HepG2 (cell line): ENCODE measurements around the gene KCNAB2. TPM values are rescaled to one million over a fixed set of nuclear protein-coding genes. Genes with fewer than 3 reads are reported as not detected.

ENCODE experiments used
- ATAC-seq: fragments of 200-7000 bp; cut with Tn5 transposase; 3 replicates; pipeline ENCODE4 v1.9.1; 2020; ENCODE audit warnings: mild to moderate bottlenecking, moderate library complexity
- BruUV-seq: library from RNA; stranded (reverse); fragments of 400-500 nt; replicated peaks from 2 replicates; lab custom pipeline; 2021; lab: Mats Ljungman, UMichigan
- CTCF ChIA-PET: fragments of 300-600 bp; formaldehyde crosslinking; extraction: SDS; loops from one replicate; lab custom pipeline; 2021; ENCODE audit warnings: low total read pairs, inconsistent platforms, low intra/inter-chr PET ratio; lab: Yijun Ruan, JAX
- POLR2A ChIA-PET: fragments of 350-600 bp; sonication (Branson Sonifier 250); formaldehyde crosslinking; loops from one replicate; lab custom pipeline; 2020; ENCODE audit warnings: antibody characterized with exemption, inconsistent platforms; lab: Yijun Ruan, JAX
- DNase-seq: peaks from one replicate; pipeline ENCODE4 v3.0.0-alpha.2; 2015; ENCODE audit warnings: low spot score
- FAIRE-seq: peaks from 3 replicates; lab custom pipeline; 2011; peaks lifted over from hg19 to GRCh38; lab: Jason Lieb, UNC
- H2AFZ ChIP-seq: one replicate; pipeline ENCODE4 v1.6.1; 2011; ENCODE audit warnings: low read length, inconsistent platforms
- H3K27ac ChIP-seq: fragments of 300-600 bp; 3 replicates; pipeline ENCODE4 v1.8.0; 2011; ENCODE audit warnings: mixed run types, mild to moderate bottlenecking, mixed read lengths, low read length, inconsistent platforms; ENCODE audit not compliant: insufficient read depth; ENCODE audit errors: extremely low read length
- H3K27me3 ChIP-seq, 2 experiments: fragments of 200-600 bp in 1 of 2; 2 replicates in 1 of 2; 3 replicates in 1 of 2; pipeline versions ENCODE4 v1.6.0 to v1.8.0; 2011; ENCODE audit warnings: low read length in 2 of 2, mild to moderate bottlenecking in 2 of 2, moderate library complexity in 2 of 2, inconsistent platforms in 1 of 2; ENCODE audit not compliant: insufficient read depth in 2 of 2, control insufficient read depth in 1 of 2
- H3K36me3 ChIP-seq, 2 experiments: fragments of 200-600 bp in 1 of 2; replicated peaks in 1 of 2; 2 replicates in 1 of 2; 3 replicates in 1 of 2; pipeline versions ENCODE4 v1.5.1 to v1.8.0; 2011; ENCODE audit warnings: low read length in 2 of 2, inconsistent platforms in 1 of 2; ENCODE audit not compliant: insufficient read depth in 2 of 2, control insufficient read depth in 1 of 2
- H3K4me1 ChIP-seq: 2 replicates; pipeline ENCODE4 v1.5.1; 2012; ENCODE audit warnings: low read length, inconsistent platforms; ENCODE audit not compliant: insufficient read depth
- H3K4me2 ChIP-seq: 2 replicates; pipeline ENCODE4 v1.6.0; 2011; ENCODE audit warnings: low read depth, low read length, inconsistent platforms
- H3K4me3 ChIP-seq, 3 experiments: fragments of 200-600 bp in 1 of 3; sonication (generic), shearing (Covaris generic) in 1 of 3; replicated peaks in 1 of 3; 2 replicates each; pipeline ENCODE4 v1.5.1; 2011 to 2016; ENCODE audit warnings: low read length in 3 of 3, inconsistent platforms in 2 of 3, low read depth in 2 of 3, mild to moderate bottlenecking in 2 of 3, control low read depth in 1 of 3, mixed read lengths in 1 of 3; ENCODE audit not compliant: insufficient read depth in 1 of 3
- H3K79me2 ChIP-seq: one replicate; pipeline ENCODE4 v1.6.1; 2011; ENCODE audit warnings: low read length, inconsistent platforms; ENCODE audit not compliant: insufficient read depth
- H3K9ac ChIP-seq: 2 replicates; pipeline ENCODE4 v1.6.0; 2011; ENCODE audit warnings: mild to moderate bottlenecking, low read depth, low read length, inconsistent platforms; ENCODE audit not compliant: insufficient read depth
- H3K9me3 ChIP-seq: 2 replicates; pipeline ENCODE4 v1.5.1; 2012; ENCODE audit warnings: mild to moderate bottlenecking, low read length
- H4K20me1 ChIP-seq: 2 replicates; pipeline ENCODE4 v1.6.0; 2011; ENCODE audit warnings: inconsistent platforms, mild to moderate bottlenecking, low read length, moderate library complexity; ENCODE audit not compliant: insufficient read depth
- ATF5 ChIP-seq: sonication (generic); formaldehyde crosslinking; IDR thresholded peaks from 2 replicates; pipeline ENCODE4 v1.4.0; 2020; ENCODE audit warnings: mild to moderate bottlenecking, low read depth, missing genetic modification reagents
- DR1 ChIP-seq: sonication (generic); formaldehyde crosslinking; IDR thresholded peaks from 2 replicates; pipeline ENCODE4 v1.8.0; 2021; ENCODE audit warnings: mild to moderate bottlenecking, missing genetic modification reagents, inconsistent platforms
- HIVEP1 ChIP-seq: sonication (generic); formaldehyde crosslinking; IDR thresholded peaks from 2 replicates; pipeline ENCODE4 v1.4.0; 2020; ENCODE audit warnings: mild to moderate bottlenecking, missing genetic modification reagents
- KDM5B ChIP-seq: sonication (generic); formaldehyde crosslinking; IDR thresholded peaks from 2 replicates; pipeline ENCODE4 v1.4.0; 2020; ENCODE audit warnings: missing genetic modification reagents, mild to moderate bottlenecking, borderline replicate concordance
- SKIL ChIP-seq: sonication (generic); formaldehyde crosslinking; IDR thresholded peaks from 2 replicates; pipeline ENCODE4 v1.8.0; 2022; ENCODE audit warnings: missing genetic modification reagents, mild to moderate bottlenecking, moderate library complexity, borderline replicate concordance
- TAF15 ChIP-seq: fragments of 200-400 bp; formaldehyde crosslinking; IDR thresholded peaks from one replicate; pipeline ENCODE4 v1.6.1; 2018; ENCODE audit warnings: mild to moderate bottlenecking, low read depth, low read length; ENCODE audit not compliant: poor library complexity, severe bottlenecking
- TFDP1 ChIP-seq: IDR thresholded peaks from 2 replicates; pipeline ENCODE4 v1.6.1; 2016; ENCODE audit warnings: missing compliant biosample characterization, missing genetic modification reagents, borderline replicate concordance
- U2AF1 ChIP-seq: fragments of 200-400 bp; formaldehyde crosslinking; optimal IDR thresholded peaks from 2 replicates; pipeline ENCODE3; 2017; ENCODE audit warnings: mild to moderate bottlenecking, low read depth, low read length
- ZNF230 ChIP-seq: sonication (generic); formaldehyde crosslinking; IDR thresholded peaks from 2 replicates; pipeline ENCODE4 v1.4.0; 2020; ENCODE audit warnings: mild to moderate bottlenecking, missing genetic modification reagents
- ZNF597 ChIP-seq: sonication (generic); formaldehyde crosslinking; IDR thresholded peaks from 2 replicates; pipeline ENCODE4 v1.5.0; 2020; ENCODE audit warnings: missing genetic modification reagents
- ZSCAN30 ChIP-seq: sonication (generic); formaldehyde crosslinking; IDR thresholded peaks from 2 replicates; pipeline ENCODE4 v1.5.0; 2020; ENCODE audit warnings: mild to moderate bottlenecking, missing genetic modification reagents
- ZSCAN9 ChIP-seq: IDR thresholded peaks from 2 replicates; pipeline ENCODE4 v1.6.1; 2016; ENCODE audit warnings: borderline replicate concordance
- WGBS: methylation state at CpG from one replicate; pipeline ENCODE4 v1.1.6; 2017; ENCODE audit warnings: low lambda C conversion rate; 5-methylcytosine and 5-hydroxymethylcytosine counted together
- in situ Hi-C: cut with HindIII; loops from 2 replicates; pipeline ENCODE4 v1.10.0; 2017; ENCODE audit warnings: low pct_unique_long_range_greater_than_20kb; ENCODE audit not compliant: extremely low pct_ligation_motif_present
- intact Hi-C: fragments of 100-400 bp; cut with micrococcal nuclease; formaldehyde crosslinking; loops from one replicate; pipeline ENCODE4 v1.10.0; 2022; ENCODE audit not compliant: unreplicated experiment
- polyA plus RNA-seq, 8 experiments: library from polyadenylated mRNA; depleted of rRNA in 3 of 8; stranded (reverse) in 7 of 8; unstranded in 1 of 8; fragments of >200 nt; fragmentation: Illumina TruSeq in 4 of 8; extraction: Trizol in 4 of 8; gene quantifications; 2 replicates each; pipeline versions ENCODE4 v1.2.1 to v1.2.3, GENCODE V29; 2011 to 2016; ENCODE audit warnings: low read depth in 4 of 8, missing spikeins in 1 of 8, mixed read lengths in 1 of 8; ENCODE audit not compliant: insufficient read depth in 1 of 8
- total RNA-seq, 5 experiments: library from RNA; depleted of rRNA; stranded (reverse); fragments of >200 nt; fragmentation: Illumina TruSeq; extraction: Trizol; gene quantifications; 2 replicates each; pipeline ENCODE4 v1.2.3, GENCODE V29; 2016; ENCODE audit warnings: low read depth in 1 of 5
- TF ChIP-seq, protein P1 (sequence below): sonication (generic); formaldehyde crosslinking; IDR thresholded peaks from 2 replicates; pipeline ENCODE4 v1.8.1; 2023; ENCODE audit warnings: mild to moderate bottlenecking, inconsistent platforms, moderate library complexity, missing genetic modification reagents, borderline replicate concordance
- TF ChIP-seq, protein P2 (sequence below): sonication (generic); formaldehyde crosslinking; IDR thresholded peaks from 2 replicates; pipeline ENCODE4 v1.8.0; 2022; ENCODE audit warnings: mild to moderate bottlenecking, missing genetic modification reagents, moderate library complexity

KCNAB2 gene
- total and polyA plus RNA-seq, 2 of the 13 experiments (the other 11 are each of a cell fraction or from before 2014, with no cell fraction given) = 6.2 to 8.8 TPM

GRCh38 chr1:6065093-6065858 is 19.6 kb downstream of the KCNAB2 start:
- DNase-seq (no peak), ATAC-seq (no peak), FAIRE-seq (no peak)
- ChIA-PET CTCF (no interaction called here), POLR2A (no interaction called here)
- WGBS = 93% methylated on average over 11 of the region's 28 CpGs
- H3K4me3 ChIP-seq = no peak overlapping the region
- no peak overlapping the region for H3K9ac ChIP-seq
- no peak overlapping the region for H3K4me2 ChIP-seq
- no peaks in the 10 kb centered on the region for H4K20me1 ChIP-seq
- no peaks in the 10 kb centered on the region for H3K4me1 ChIP-seq
- H3K27me3 ChIP-seq = peaks cover 0 to 1% of the 10 kb centered on the region in 2 experiments; a peak in 2 of 5 replicates
- in situ Hi-C loops = no loop called here
- H3K27ac ChIP-seq = no peak overlapping the region
- no peak overlapping the region for H2AFZ ChIP-seq
- BruUV-seq = no TSS peak
- no peaks in the 10 kb centered on the region for H3K36me3 ChIP-seq
- no peaks in the 10 kb centered on the region for H3K79me2 ChIP-seq
- no peaks in the 10 kb centered on the region for H3K9me3 ChIP-seq
- intact Hi-C loops = no loop called here
- TF ChIP-seq SKIL (CRISPR knock-in tag) (no peak), U2AF1 (no peak), ZNF230 (CRISPR knock-in tag) (no peak), TAF15 (no peak), ATF5 (no peak), TFDP1 (CRISPR knock-in tag) (no peak), KDM5B (CRISPR knock-in tag) (no peak), ZSCAN30 (CRISPR knock-in tag) (no peak), HIVEP1 (CRISPR knock-in tag) (no peak), ZSCAN9 (CRISPR knock-in tag) (no peak), DR1 (CRISPR knock-in tag) (no peak), ZNF597 (CRISPR knock-in tag) (no peak)
- TF ChIP-seq, protein P1, sequence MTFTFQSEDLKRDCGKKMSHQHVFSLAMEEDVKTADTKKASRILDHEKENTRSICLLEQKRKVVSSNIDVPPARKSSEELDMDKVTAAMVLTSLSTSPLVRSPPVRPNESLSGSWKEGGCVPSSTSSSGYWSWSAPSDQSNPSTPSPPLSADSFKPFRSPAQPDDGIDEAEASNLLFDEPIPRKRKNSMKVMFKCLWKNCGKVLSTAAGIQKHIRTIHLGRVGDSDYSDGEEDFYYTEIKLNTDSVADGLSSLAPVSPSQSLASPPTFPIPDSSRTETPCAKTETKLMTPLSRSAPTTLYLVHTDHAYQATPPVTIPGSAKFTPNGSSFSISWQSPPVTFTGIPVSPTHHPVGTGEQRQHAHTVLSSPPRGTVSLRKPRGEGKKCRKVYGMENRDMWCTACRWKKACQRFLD (CRISPR knock-in tag) = no peak
- TF ChIP-seq, protein P2, sequence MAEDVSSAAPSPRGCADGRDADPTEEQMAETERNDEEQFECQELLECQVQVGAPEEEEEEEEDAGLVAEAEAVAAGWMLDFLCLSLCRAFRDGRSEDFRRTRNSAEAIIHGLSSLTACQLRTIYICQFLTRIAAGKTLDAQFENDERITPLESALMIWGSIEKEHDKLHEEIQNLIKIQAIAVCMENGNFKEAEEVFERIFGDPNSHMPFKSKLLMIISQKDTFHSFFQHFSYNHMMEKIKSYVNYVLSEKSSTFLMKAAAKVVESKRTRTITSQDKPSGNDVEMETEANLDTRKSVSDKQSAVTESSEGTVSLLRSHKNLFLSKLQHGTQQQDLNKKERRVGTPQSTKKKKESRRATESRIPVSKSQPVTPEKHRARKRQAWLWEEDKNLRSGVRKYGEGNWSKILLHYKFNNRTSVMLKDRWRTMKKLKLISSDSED (CRISPR knock-in tag) = no peak
